Islet of Langerhans (tissue), 1 donor: ENCODE data around the gene FRK.

Source experiments
- FAIRE-seq: peaks from one replicate; lab custom pipeline; 2011; peaks lifted over from hg19 to GRCh38; lab: Jason Lieb, UNC

The FRK gene

DNA sequence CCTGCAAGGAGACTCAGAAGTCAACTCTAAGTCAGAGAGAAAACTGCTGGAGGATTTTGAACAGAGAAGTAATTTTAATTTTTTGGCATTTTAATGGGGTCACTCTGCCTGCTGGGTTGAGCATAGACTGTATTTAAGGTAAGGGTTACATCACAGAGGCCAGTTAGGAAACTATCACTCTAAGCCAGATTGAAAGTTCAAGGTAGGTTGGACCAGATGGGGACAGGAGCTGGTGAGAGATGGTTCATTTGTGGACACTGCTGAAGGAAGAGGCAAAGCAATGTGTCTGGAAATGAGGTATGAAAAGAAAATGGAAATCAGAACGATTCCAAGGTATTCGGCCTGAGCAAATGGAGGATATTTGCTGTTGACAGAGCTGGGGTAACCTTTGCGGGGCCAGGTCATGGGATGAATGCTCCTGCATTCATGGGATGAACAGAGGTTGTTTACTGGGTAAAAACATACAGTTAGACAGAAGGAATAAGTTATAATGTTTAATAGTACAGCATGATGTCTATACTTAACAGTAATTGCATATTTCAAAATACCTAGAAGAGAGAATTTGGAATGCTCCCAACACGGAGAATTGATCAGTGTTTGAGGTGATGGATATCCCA lies 26.9 kb downstream of the FRK start:
- peak; percentile 13 for FAIRE-seq

GRCh38 chr6:116030770-116031169 lies 29.9 kb downstream of the FRK start:
- no peak for FAIRE-seq

DNA sequence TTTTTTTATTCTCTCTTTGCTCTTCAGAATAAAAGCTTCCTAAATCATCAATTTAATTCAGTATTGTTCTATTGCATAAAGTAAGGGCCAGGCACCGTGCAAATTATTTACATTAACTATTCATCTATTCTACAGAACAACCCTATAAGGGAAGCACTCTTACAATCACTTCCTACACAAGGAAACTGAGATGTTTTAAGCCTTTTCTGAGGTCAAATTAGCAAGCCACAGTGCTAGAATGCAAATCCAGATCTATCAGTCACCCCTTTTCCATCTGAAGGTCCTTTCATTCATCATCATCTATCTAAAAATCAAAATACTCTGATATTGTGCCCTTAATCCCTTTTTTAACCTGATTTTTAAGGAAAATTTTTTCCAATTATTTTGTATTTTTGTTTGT lies 31.2 kb downstream of the FRK start:
- no peak for FAIRE-seq

DNA sequence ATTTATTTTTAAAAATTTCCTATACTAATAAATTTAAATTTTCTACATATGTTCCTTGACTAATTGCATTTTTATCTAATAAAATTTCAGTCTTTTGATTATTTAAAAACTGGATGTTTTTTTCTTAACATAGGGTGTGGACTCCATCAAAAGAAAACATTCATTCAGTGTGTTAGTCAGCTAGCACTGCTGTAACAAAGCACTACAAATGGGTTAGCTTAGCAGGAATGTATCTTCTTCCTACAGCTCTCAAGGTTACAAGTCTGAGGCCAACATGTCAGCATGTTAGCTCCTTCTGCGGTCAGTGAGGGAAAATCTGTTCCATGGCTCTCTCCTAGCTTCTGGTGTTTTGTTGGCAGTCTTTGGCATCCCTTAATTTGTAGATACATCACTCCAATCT lies 32.5 kb downstream of the FRK start:
- no peak for FAIRE-seq

DNA sequence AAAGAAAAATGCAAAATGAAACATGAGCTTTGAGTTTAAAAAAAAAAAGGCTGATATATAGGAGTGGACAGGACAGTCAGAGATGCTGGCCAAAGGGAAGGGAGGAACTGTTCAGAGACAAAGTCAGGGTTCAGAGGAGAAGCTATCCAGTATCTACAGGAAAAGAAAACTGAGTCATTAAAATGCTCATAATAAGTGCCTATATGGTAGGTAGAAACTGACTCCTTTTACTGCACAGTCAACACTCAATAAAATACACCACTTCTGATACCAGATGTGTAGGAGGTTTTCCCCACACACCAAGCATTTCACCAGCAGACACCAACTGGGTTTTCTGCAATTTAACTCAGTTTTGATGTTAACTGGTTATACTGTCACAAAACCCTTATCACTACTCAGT lies 32.9 kb downstream of the FRK start:
- FAIRE-seq = no peak

- peak; percentile 49 for FAIRE-seq
These were observed 35.3 kb downstream of the FRK start for GRCh38 chr6:116025405-116025804.

DNA sequence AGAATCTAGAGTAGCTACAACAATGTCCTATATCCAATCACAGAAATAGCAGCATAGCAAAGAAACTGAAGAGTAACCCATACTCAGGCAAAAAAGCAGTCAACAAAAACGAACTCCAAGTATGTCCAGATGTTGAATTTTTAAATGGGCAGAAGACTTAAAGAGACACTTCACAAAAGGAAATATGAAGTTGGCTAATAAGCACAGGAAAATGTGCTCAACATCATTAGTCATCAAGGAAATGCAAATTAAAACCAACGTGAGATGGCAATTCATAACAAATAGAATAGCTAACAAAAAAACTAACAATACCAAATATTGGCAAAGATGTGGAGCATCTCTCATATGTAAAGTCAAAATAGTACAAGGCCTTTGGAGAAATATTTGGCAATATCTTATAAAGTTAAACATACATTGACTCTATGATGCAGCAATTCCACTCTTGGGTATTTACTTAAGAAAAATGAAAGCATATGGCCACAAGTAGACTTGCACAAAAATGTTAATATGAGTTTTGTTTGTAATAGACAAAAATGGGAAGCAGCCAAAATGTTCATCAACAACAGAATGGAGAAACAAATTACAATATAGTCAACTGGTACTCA lies 37.7 kb downstream of the FRK start:
- FAIRE-seq = no peak

GRCh38 chr6:116020738-116021137 lies 40.0 kb downstream of the FRK start:
- FAIRE-seq = peak; percentile 86

GRCh38 chr6:116019428-116019827 lies 41.3 kb downstream of the FRK start:
- FAIRE-seq = no peak

- FAIRE-seq = no peak
These were observed 41.7 kb downstream of the FRK start for GRCh38 chr6:116018976-116019375.

DNA sequence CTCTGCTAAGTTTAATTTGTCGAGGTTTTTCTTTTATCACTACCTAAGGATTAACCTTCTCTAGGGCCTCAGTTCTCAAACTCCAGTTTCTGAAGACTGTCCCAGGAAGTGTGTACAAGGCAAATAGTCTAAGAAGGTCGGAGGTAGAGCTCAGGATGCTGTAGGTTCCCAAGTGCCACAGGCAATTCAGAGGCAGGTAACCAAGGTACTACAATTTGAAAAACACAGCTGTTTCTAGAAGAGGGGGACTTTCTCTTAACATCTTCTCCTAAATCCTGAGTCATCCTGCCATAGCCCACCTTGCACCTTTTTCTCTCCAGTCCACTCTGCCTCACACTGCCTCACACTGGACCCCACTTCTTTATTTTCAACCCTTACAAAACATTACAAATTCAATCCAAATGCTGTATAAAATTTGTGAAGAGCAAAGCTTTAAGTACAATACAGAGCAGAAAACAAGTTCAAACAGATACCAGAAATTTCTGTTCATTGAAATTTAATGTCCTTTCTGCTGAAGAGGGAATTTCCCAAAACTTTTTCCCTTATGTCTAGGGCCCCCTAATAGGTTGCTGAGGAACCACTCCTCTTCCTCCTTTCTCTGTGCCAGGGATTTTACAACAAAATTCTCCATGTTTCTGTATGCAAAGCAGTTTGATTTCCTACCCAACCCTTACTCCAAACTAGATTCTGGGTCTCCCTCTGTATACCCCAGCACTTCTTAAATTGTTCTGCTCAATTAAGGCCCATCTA lies 43.0 kb downstream of the FRK start:
- no peak for FAIRE-seq

- no peak for FAIRE-seq
These were observed 43.7 kb downstream of the FRK start for GRCh38 chr6:116016846-116017545.

- FAIRE-seq = peak; percentile 53
These were observed 44.7 kb downstream of the FRK start for GRCh38 chr6:116015983-116016382.

DNA sequence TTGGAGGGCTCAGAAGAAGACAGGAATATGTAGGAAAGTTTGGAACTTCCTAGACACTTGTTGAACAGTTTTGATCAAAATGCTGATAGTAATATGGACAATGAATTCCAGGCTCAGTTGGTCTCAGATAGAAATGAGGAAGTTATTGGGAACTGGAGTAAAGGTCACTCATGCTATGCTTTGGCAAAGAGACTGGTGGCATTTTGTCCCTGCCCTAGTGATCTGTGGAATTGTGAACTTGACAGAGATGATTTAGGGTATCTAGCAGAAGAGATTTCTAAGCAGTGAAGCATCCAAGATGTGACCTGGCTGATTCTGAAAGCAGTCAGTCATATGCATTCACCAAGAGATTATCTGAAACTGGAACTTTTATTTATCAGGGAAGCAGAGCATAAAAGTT lies 45.1 kb downstream of the FRK start:
- FAIRE-seq = no peak

DNA sequence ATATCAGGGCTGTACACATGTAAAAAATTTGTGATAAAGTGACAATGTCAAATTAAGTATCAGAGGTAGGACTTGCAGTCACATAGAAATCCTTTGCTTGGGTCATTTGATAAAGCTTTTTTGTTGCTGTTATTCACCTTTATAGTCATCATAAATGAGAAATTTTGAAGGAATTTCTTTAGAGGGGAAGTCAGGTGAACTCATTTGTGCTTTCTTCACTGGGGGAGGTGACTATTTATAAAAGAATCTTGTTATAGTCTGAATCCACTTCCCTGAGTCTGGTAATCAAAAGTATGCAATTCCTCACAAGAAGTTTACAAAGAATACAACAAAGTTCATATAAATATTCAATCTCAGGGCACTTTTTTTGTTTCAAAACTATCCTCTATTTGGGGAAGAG lies 47.7 kb downstream of the FRK start:
- FAIRE-seq = no peak

GRCh38 chr6:116012471-116012949 lies 48.2 kb downstream of the FRK start:
- FAIRE-seq = peak; percentile 74

DNA sequence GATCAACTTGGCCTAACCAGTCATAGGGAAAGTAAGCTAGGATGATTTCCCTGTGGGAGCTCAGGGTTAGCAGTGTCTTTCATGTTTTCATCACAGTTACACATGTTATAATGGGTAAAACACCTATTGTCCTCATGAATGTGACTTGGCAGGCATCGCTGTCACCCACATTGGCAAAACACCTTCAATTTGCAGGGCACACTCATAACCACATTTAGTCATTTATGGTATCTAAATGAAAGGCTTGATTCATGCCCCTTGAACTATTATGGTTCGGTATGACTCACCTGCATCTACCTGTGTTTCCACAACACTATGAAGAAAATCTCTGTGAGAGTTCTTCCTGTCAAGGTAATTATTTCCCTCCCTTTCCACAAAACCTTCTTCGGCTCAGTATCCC lies 49.2 kb downstream of the FRK start:
- FAIRE-seq = peak; percentile 56

GRCh38 chr6:116010790-116011401 lies 49.8 kb downstream of the FRK start:
- FAIRE-seq = peak; percentile 96

GRCh38 chr6:116010386-116010785 lies 50.3 kb downstream of the FRK start:
- FAIRE-seq = no peak

- peak; percentile 71 for FAIRE-seq
These were observed 52.0 kb downstream of the FRK start for GRCh38 chr6:116008470-116009243.
